GM19238 (cell line): ENCODE results near the gene CCT6B.

Experiments
- DNase-seq: peaks from one replicate; pipeline ENCODE4 v3.0.0; 2011; ENCODE audit warnings: low spot score; ENCODE audit not compliant: insufficient read length

Gene CCT6B

DNA sequence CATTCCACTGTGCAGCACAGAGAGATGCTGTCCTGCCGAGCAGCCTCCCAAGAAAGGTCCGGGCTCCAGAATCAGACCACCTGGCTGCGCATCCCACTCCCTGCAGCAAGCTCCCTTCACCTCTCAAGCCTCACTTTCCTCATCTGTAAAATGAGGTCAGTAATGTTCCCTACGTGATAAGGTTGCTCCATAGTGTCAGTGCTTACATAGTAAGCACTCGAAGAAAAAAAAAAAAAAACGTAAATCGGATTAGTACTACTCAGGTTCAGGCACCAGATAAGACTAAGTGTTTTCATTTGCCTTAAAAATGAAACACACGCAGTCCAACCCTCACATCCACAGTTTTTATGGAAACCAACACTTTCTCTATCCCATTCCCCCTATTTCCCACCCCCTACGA is 76.7 kb downstream of the CCT6B start:
- no peak for DNase-seq

- DNase-seq, result no peak
Observed at GRCh38 chr17:34883106-34884000, 77.9 kb downstream of the CCT6B start.

DNA sequence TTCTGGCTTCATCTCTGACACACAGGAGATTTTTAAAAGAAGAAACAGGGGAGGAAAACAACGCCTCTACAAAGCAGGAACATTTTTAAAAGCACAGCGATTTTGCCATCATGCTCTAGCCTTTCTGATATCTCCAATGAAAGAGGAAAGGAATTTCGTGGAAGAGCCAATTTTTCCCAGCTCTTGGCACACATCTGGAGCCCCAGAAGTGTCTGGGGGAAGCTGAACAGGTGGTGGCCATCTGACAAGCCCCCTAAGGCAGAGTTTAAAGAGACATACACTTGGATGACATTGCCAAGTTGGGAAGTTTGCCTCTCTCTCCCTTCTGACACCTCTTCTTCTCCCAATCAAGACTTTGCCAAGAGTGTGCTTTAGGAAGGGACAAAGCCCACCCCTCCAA is 82.1 kb downstream of the CCT6B start:
- no peak for DNase-seq
